NT2/D1 (cell line): ENCODE data around the gene NSD2.

ENCODE experiments used
- DNase-seq: peaks from one replicate; pipeline ENCODE4 v3.0.0-alpha.2; 2011; ENCODE audit warnings: low read depth, low spot score
- H3K27me3 ChIP-seq: 2 replicates; pipeline ENCODE4 v1.6.0; 2011; ENCODE audit warnings: mild to moderate bottlenecking; ENCODE audit not compliant: insufficient read length, insufficient read depth
- H3K36me3 ChIP-seq: 2 replicates; pipeline ENCODE4 v1.6.1; 2011; ENCODE audit warnings: mild to moderate bottlenecking, low read length, mixed read lengths; ENCODE audit not compliant: insufficient read depth, insufficient read length
- H3K4me1 ChIP-seq: 2 replicates; pipeline ENCODE4 v1.5.1; 2011; ENCODE audit not compliant: insufficient read depth, insufficient read length
- H3K4me3 ChIP-seq: 2 replicates; pipeline ENCODE4 v1.5.1; 2011; ENCODE audit warnings: low read depth; ENCODE audit not compliant: insufficient read length
- H3K9ac ChIP-seq: 2 replicates; pipeline ENCODE4 v1.6.0; 2011; ENCODE audit warnings: low read depth; ENCODE audit not compliant: insufficient read length
- H3K9me3 ChIP-seq: 2 replicates; pipeline ENCODE4 v1.5.1; 2011; ENCODE audit warnings: mild to moderate bottlenecking, low read length; ENCODE audit not compliant: insufficient read depth
- SUZ12 ChIP-seq: IDR thresholded peaks from 2 replicates; pipeline ENCODE4 v1.6.1; 2011; ENCODE audit not compliant: insufficient read length, insufficient read depth; ENCODE audit errors: extremely low read depth
- YY1 ChIP-seq: IDR thresholded peaks from 2 replicates; pipeline ENCODE4 v1.6.1; 2011; ENCODE audit not compliant: insufficient read length, insufficient read depth
- ZNF274 ChIP-seq: IDR thresholded peaks from 2 replicates; pipeline ENCODE4 v1.6.1; 2011; ENCODE audit warnings: mild to moderate bottlenecking, low read depth, low read length

The NSD2 gene

GRCh38 chr4:1939664-1940509 is 68.7 kb downstream of the NSD2 start:
- H3K36me3 ChIP-seq = peaks cover 77% of the 10 kb centered on the region
- no peak for DNase-seq
- H3K4me3 ChIP-seq = no peak overlapping the region
- H3K27me3 ChIP-seq = no peaks in the 10 kb centered on the region
- H3K9me3 ChIP-seq = no peaks in the 10 kb centered on the region
- no peak overlapping the region for H3K9ac ChIP-seq
- H3K4me1 ChIP-seq = peaks cover 10% of the 10 kb centered on the region
- TF ChIP-seq SUZ12 (no peak), ZNF274 (no peak), YY1 (no peak)

DNA sequence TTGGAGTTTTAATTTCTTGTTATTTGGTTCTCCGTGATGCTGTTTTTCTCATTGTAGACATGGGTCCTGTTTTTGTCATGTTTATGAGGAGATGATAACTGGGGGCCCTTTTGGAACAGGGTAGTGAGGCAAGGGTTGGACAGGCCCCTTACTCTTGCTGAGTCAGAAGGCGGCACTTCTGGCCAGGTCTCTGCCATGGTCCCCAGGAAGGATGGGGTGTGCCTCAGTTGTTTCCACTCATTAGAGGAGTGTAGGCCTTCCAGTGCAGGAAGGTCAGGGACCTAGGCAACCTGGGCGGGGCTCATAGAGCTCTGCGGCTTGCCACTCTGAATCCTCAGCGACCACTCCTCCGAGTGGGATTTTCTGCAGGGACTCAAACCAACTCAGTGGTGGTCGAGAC is 69.4 kb downstream of the NSD2 start:
- Histone ChIP-seq H3K36me3 (peaks cover 71% of the 10 kb centered on the region), H3K4me3 (no peak overlapping the region)

GRCh38 chr4:1943928-1944327 is 72.7 kb downstream of the NSD2 start:
- no peak for DNase-seq
- Histone ChIP-seq H3K9ac (no peak overlapping the region), H3K4me3 (no peak overlapping the region), H3K9me3 (no peaks in the 10 kb centered on the region), H3K4me1 (peaks cover 10% of the 10 kb centered on the region), H3K36me3 (peaks cover 61% of the 10 kb centered on the region), H3K27me3 (no peaks in the 10 kb centered on the region)
- TF ChIP-seq SUZ12 = no peak
- no peak for TF ChIP-seq YY1
- TF ChIP-seq ZNF274 = no peak

More for the DNA sequence above, 69.4 kb downstream of the NSD2 start:
- no peak for TF ChIP-seq YY1
- no peak for TF ChIP-seq ZNF274
- no peak for TF ChIP-seq SUZ12
- Histone ChIP-seq H3K27me3 (no peaks in the 10 kb centered on the region), H3K4me1 (peaks cover 12% of the 10 kb centered on the region), H3K9ac (no peak overlapping the region), H3K9me3 (no peaks in the 10 kb centered on the region)
- DNase-seq = no peak

- peak; percentile 2 for DNase-seq
- no peak overlapping the region for H3K4me3 ChIP-seq
- no peaks in the 10 kb centered on the region for H3K9me3 ChIP-seq
- TF ChIP-seq SUZ12 = no peak
- no peak for TF ChIP-seq ZNF274
- TF ChIP-seq YY1 = no peak
- no peaks in the 10 kb centered on the region for H3K27me3 ChIP-seq
- H3K4me1 ChIP-seq = peaks cover 7% of the 10 kb centered on the region
- peaks cover 59% of the 10 kb centered on the region for H3K36me3 ChIP-seq
- H3K9ac ChIP-seq = no peak overlapping the region
These were observed 74.1 kb downstream of the NSD2 start for GRCh38 chr4:1945124-1945895.

GRCh38 chr4:1945912-1946311 is 74.7 kb downstream of the NSD2 start:
- no peak for DNase-seq
- Histone ChIP-seq H3K9me3 (no peaks in the 10 kb centered on the region), H3K4me3 (no peak overlapping the region), H3K9ac (no peak overlapping the region), H3K36me3 (peaks cover 58% of the 10 kb centered on the region), H3K27me3 (no peaks in the 10 kb centered on the region), H3K4me1 (peaks cover 3% of the 10 kb centered on the region)
- TF ChIP-seq YY1 = no peak

DNA sequence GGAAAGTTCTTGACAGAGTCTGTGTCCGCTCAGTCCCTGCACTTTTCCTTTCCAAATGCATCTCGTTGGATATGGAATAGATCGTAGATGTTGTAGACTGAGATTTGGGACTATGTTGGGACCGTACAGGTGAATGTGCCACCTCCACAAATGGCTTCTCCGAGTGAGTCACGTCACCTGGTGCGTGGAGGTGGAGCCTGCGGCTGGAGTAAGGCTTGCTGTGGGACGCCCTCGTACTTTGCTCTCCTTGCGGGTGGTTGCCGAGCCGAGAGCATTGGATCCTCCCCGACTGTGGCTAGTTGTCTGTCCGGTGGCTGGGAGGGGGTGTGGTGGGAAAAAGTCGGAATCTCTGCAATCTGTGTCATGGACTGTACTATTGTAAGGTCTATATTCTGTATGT is 77.0 kb downstream of the NSD2 start:
- no peak overlapping the region for H3K9ac ChIP-seq
- no peaks in the 10 kb centered on the region for H3K27me3 ChIP-seq
- DNase-seq = no peak
- TF ChIP-seq SUZ12 (no peak), ZNF274 (no peak), YY1 (no peak)
- no peak overlapping the region for H3K4me3 ChIP-seq
- H3K4me1 ChIP-seq = peaks cover 3% of the 10 kb centered on the region
- H3K36me3 ChIP-seq = peaks cover 59% of the 10 kb centered on the region
- H3K9me3 ChIP-seq = no peaks in the 10 kb centered on the region

- Histone ChIP-seq H3K27me3 (no peaks in the 10 kb centered on the region), H3K9ac (no peak overlapping the region), H3K9me3 (no peaks in the 10 kb centered on the region), H3K36me3 (peaks cover 55% of the 10 kb centered on the region), H3K4me3 (no peak overlapping the region), H3K4me1 (peaks cover 3% of the 10 kb centered on the region)
- TF ChIP-seq SUZ12 (no peak), YY1 (no peak), ZNF274 (no peak)
- no peak for DNase-seq
These were observed 77.8 kb downstream of the NSD2 start for GRCh38 chr4:1948892-1949436.
